Measurements from ENCODE around the gene AFF2. TPM values are rescaled to one million over a fixed set of nuclear protein-coding genes. Genes with fewer than 3 reads are reported as not detected.

The AFF2 gene
- total and polyA plus RNA-seq, 8 donors: 0.04 to 0.93 (median 0.41) TPM

DNA sequence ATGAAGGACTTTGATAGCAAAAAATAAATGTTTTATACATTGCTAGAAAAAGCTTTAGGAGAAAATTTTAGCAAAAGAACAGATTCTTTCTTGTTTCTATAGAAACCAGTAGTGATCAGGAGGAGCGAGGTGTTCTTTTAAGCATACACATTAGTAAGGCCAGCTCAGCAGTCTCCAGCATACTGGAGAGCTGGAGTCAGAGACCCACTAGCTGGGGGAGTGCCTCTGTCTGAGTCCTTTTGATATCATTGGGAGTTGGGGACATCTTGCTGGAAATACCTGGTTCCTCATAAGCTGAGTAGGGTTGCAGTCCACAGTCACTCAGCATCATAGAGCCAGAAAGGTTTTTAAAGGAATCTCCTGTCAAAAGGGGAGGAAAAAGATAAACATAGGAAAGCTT is 67.4 kb downstream of the AFF2 start:
- DNase-seq: no peak
- Histone ChIP-seq H3K4me1 (no peaks in the 10 kb centered on the region), H3K4me3 (no peak overlapping the region), H3K36me3 (no peaks in the 10 kb centered on the region), H3K9me3 (no peaks in the 10 kb centered on the region), H3K27me3 (peaks cover 0 to 4% (median 0%) of the 10 kb centered on the region in 4 donors), H3K27ac (no peak overlapping the region)
- no peak for ATAC-seq
- intact Hi-C loops (cut with DNase I): no loop called here
- no peak for FAIRE-seq
- TF ChIP-seq, protein P1, sequence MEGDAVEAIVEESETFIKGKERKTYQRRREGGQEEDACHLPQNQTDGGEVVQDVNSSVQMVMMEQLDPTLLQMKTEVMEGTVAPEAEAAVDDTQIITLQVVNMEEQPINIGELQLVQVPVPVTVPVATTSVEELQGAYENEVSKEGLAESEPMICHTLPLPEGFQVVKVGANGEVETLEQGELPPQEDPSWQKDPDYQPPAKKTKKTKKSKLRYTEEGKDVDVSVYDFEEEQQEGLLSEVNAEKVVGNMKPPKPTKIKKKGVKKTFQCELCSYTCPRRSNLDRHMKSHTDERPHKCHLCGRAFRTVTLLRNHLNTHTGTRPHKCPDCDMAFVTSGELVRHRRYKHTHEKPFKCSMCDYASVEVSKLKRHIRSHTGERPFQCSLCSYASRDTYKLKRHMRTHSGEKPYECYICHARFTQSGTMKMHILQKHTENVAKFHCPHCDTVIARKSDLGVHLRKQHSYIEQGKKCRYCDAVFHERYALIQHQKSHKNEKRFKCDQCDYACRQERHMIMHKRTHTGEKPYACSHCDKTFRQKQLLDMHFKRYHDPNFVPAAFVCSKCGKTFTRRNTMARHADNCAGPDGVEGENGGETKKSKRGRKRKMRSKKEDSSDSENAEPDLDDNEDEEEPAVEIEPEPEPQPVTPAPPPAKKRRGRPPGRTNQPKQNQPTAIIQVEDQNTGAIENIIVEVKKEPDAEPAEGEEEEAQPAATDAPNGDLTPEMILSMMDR (IDR thresholded peaks at IDR 0.05): no peak
- WGBS, 2 donors: 55 to 64% methylated on average over 1 of the region's 1 CpG

GRCh38 chrX:148568763-148569162 is 68.3 kb downstream of the AFF2 start:
- intact Hi-C loops (cut with DNase I): no loop called here
- Histone ChIP-seq H3K4me1 (no peaks in the 10 kb centered on the region), H3K27ac (no peak overlapping the region), H3K27me3 (peaks cover 0 to 4% (median 0%) of the 10 kb centered on the region in 4 donors), H3K36me3 (no peaks in the 10 kb centered on the region), H3K4me3 (no peak overlapping the region), H3K9me3 (no peaks in the 10 kb centered on the region)
- no peak for FAIRE-seq
- ATAC-seq: no peak
- TF ChIP-seq, protein P1 (IDR thresholded peaks at IDR 0.05): no peak
- WGBS, 2 donors: 41 to 52% methylated on average over 2 of the region's 2 CpGs
- no peak for DNase-seq

GRCh38 chrX:148572337-148572736 is 71.9 kb downstream of the AFF2 start:
- 77 to 79% methylated on average over 4 of the region's 4 CpGs for WGBS, 2 donors
- TF ChIP-seq, protein P1 (IDR thresholded peaks at IDR 0.05): no peak
- H3K4me3 ChIP-seq: no peak overlapping the region
- no peak overlapping the region for H3K27ac ChIP-seq
- no peak for ATAC-seq
- intact Hi-C loops (cut with DNase I): no loop called here
- FAIRE-seq: no peak
- H3K36me3 ChIP-seq: no peaks in the 10 kb centered on the region
- H3K9me3 ChIP-seq: no peaks in the 10 kb centered on the region
- peaks cover 0 to 4% (median 0%) of the 10 kb centered on the region in 4 donors for H3K27me3 ChIP-seq
- no peaks in the 10 kb centered on the region for H3K4me1 ChIP-seq
- no peak for DNase-seq

DNA sequence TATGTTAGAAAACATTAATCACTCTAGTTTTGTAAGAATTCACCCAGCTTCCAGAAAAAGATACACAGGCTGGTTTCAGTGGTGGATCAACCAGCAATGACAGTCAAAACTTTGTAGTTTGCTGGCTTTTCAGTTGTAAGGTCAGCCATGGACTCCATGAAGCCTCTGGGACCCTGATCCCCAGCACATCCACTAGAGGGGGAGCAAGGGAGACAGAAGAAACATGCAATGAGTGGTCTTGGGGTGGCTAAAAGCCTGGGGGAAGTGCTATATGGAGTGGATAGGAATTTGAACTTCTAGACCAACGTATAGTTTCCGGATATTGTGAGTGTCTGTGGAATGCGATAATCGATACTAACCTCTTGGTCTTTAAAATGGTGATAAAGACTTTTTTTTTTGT is 72.7 kb downstream of the AFF2 start:
- no peaks in the 10 kb centered on the region for H3K9me3 ChIP-seq
- H3K4me1 ChIP-seq: no peaks in the 10 kb centered on the region
- no peaks in the 10 kb centered on the region for H3K36me3 ChIP-seq
- H3K27ac ChIP-seq: no peak overlapping the region
- intact Hi-C loops (cut with DNase I): no loop called here
- H3K27me3 ChIP-seq: peaks cover 0 to 4% (median 0%) of the 10 kb centered on the region in 4 donors
- ATAC-seq: no peak
- no peak for FAIRE-seq
- 75 to 79% methylated on average over 4 of the region's 4 CpGs for WGBS, 2 donors
- H3K4me3 ChIP-seq: no peak overlapping the region
- no peak for DNase-seq
- TF ChIP-seq, protein P1 (IDR thresholded peaks at IDR 0.05): no peak

GRCh38 chrX:148574237-148574973 is 74.0 kb downstream of the AFF2 start:
- Histone ChIP-seq H3K4me3 (no peak overlapping the region), H3K27ac (no peak overlapping the region), H3K27me3 (peaks cover 0 to 4% (median 0%) of the 10 kb centered on the region in 4 donors), H3K9me3 (no peaks in the 10 kb centered on the region), H3K36me3 (no peaks in the 10 kb centered on the region), H3K4me1 (no peaks in the 10 kb centered on the region)
- WGBS, 2 donors: 42 to 57% methylated on average over 3 of the region's 3 CpGs
- intact Hi-C loops (cut with DNase I): no loop called here
- FAIRE-seq: no peak
- ATAC-seq: no peak
- TF ChIP-seq, protein P1 (IDR thresholded peaks at IDR 0.05): no peak
- DNase-seq: no peak
